GM12872 (cell line): ENCODE results near the gene SATB2.

Experiments
- TF ChIP-seq, protein P1 (sequence below): IDR thresholded peaks from 3 replicates; pipeline ENCODE4 v1.5.1; 2011; ENCODE audit warnings: low read depth, mild to moderate bottlenecking, low read length, moderate library complexity; ENCODE audit not compliant: insufficient read depth

The SATB2 gene

DNA sequence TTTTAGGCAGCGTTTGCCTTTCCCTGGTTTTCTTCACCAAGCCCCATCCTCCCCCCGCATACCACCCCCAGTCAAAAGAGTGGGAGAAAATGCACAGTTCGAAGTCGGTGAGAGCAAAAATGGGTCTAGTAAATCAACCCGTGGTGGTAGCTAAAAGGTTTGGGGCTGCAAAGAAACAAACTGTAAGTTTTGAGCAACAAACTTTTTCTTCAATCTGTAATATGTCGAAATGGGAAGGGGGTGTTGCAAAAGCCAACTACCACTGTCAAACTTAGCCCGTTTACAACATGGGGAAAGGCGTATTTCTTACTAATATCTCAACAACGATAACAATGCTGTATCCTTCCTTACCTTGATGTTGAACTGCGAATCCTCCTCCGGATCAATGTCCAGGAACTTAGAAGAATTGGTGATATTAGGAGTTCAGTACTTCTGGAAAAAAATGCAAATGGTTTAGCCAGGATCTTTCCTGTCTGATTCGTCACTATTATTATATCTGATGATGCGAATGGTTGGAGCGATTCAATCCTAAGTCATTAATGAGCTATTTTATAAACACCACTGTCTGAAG is 2.4 kb upstream of the SATB2 start:
- TF ChIP-seq, protein P1, sequence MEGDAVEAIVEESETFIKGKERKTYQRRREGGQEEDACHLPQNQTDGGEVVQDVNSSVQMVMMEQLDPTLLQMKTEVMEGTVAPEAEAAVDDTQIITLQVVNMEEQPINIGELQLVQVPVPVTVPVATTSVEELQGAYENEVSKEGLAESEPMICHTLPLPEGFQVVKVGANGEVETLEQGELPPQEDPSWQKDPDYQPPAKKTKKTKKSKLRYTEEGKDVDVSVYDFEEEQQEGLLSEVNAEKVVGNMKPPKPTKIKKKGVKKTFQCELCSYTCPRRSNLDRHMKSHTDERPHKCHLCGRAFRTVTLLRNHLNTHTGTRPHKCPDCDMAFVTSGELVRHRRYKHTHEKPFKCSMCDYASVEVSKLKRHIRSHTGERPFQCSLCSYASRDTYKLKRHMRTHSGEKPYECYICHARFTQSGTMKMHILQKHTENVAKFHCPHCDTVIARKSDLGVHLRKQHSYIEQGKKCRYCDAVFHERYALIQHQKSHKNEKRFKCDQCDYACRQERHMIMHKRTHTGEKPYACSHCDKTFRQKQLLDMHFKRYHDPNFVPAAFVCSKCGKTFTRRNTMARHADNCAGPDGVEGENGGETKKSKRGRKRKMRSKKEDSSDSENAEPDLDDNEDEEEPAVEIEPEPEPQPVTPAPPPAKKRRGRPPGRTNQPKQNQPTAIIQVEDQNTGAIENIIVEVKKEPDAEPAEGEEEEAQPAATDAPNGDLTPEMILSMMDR: no peak

- TF ChIP-seq, protein P1: no peak
Measured at GRCh38 chr2:199459286-199460100, 1.8 kb upstream of the SATB2 start.

DNA sequence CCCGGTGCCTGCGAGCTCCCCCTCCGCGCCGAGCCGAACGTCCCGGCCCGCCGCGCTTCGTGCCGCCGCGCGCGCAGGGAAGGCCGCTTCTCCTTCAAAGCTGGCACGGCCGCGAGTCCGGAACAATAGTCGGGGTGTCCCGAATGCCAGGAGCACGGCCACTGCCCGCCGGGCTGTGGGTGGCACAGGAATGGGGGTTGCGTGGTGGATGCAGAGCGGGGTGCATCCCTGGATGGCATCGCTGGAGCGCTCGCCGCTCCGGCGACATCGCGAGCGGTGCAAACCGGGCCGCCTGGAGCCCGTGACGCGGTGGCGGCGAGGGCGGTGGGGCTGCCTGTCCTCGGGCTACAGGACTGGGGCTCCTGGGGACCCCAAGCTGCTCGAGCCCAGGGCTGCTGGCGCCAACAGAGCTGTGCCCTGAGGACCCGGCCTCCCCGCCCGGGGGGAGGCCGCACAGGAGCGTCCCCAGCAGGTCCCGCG is 1.1 kb upstream of the SATB2 start:
- TF ChIP-seq, protein P1: no peak

DNA sequence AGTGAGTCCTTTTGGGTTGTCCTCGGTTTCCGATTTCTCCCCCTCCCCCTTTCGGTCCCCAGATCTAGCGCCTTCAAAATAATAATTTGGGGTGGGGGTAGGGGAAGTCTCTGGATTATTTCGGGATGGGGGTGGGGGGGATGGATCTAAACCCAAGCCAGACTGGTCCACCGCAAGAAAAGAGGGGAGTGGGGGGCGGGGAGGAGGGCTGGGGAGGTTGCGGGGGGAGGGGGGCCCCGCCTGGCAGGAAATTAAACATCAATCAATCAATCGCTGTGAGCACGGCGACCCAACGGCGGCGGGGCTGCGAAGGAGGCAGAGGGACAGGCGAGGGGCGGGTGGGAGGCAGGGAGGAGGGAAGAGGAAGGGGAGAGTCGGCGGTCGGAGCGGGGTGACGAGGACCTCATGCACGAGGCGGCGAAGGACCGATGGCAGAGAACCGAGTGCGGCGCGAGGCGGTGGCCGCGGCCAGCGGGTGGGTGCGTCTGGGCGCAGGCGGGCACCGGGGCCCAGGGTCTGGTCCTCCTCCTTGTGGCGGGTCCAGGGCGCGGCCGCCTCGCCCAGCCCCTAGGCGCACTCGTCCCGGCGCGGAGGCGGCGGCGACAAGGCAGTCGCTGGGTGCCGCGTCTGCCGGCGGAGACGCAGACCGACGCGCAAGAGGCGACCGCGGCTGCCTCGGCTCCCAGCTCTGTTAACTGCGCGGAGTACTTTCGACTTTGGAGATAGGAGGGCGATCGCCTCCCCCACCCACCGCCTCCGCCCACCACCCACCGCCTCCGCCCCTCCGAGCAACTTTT is 468 bp upstream of the SATB2 start:
- TF ChIP-seq, protein P1: no peak

DNA sequence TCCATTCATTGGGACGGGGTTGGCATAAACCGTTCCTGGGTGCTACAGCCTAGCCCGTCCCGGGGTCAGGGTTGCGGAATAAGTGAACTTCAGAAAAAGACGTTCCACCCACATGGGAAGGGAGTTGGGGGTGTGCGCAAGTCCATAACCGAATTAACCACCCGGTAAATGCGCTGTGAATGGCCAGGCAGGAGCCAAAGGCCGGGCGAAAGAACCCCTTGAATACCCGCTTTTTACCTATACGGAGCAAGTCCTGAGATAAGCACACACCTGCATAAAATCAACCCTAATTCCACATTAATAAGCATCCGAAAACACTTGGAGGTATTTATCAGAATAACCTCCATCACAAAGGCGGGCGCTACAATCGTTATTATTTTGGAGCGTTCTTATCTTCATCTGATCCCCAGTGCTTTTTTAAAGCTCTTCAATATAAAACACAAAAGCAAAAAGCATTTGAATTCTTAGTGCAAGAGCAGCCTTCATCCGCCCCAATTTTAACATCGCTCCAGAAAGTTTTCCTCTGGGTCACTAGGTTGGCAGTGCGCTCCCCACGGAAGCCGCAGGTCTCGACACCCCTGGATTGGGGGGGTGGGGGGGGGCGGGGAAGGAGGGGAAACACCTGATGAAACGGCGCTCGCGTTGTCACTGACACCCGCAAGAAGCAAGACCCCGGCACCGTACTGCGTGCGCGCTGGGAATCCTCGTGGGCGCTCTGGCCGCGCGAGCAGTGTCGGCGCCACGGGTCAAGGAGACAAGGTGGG is 1.2 kb downstream of the SATB2 start:
- TF ChIP-seq, protein P1: no peak

DNA sequence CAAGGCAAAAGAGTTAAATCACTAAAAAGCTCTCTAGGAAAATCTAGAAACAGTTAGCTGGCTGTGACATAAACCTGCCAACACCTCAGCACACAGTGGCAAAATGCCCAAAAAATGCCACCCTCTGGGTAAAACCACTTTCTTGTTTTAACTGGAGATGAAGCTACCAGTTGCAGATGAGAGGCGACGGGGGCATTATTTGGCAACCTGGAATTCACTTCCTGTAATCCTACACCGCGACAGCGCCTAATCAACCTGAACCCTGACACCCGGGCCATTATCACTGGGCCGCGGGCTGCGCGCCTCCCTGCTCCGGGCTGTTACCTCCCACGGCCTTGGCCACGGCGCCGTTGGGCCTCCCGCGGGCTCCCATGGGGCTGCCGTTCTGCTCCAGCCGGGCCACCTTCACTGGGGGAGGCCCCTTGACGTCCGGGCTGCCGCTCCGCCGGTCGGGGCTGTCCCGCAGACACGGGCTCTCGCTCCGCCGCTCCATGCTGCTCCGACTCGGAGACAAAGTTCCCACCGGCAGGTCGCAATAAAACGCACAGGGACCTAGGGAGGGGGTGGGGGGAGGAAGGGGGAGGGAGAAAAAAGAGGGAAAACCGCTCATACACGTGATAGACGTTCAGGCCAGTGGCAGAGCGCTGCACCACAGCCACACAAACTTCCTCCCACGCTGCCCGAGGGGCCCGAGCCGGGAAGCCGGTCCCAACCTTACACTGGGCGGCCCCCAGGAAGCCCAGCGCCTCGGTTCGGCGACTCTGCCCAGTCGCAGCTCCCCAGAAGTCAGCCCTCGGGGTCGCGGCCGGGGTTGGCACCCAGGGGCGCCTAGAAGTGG is 2.0 kb downstream of the SATB2 start:
- TF ChIP-seq, protein P1: no peak
